ENCODE measurements around the gene CACNA1E.

CACNA1E gene

DNA sequence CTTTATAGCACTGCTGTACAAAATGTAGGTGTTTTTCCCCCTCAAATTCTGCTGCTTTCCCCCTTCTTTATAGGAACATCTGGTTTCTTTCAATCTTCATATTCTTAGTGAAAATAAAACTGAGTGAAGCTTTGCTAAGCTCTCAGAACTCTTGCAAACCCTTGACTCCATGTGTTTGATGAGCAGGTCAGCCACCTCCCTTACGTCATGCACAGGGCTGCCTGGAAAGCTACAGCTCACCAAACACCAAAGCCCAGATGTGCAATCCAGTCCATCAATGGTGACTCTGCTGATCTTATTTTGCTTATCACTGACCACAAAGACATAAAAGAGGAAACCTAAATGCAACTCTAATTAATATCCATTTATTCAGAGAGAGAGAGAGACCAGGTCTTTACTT is 5.5 kb downstream of the CACNA1E start:
- H3K4ac ChIP-seq (ENCODE audit: low read depth, low read length) = no peak overlapping the region
- WGBS (ENCODE audit: extremely low coverage, insufficient coverage, insufficient read length) = no CpG with 5 or more reads among the region's 1 CpG
- no peak overlapping the region for H3K4me3 ChIP-seq (ENCODE audit: low read depth, low read length)
- peaks cover 2% of the 10 kb centered on the region for H3K9me3 ChIP-seq (ENCODE audit: insufficient read depth, low read depth, low read length)
- no peak for DNase-seq
- no peak overlapping the region for H2AK5ac ChIP-seq (ENCODE audit: low read length)
- no peaks in the 10 kb centered on the region for H3K36me3 ChIP-seq (ENCODE audit: control insufficient read depth in 1 of 2, insufficient read depth in 2 of 2, low read length in 2 of 2)
- H3K79me1 ChIP-seq (ENCODE audit: low read length) = no peaks in the 10 kb centered on the region
- H3K18ac ChIP-seq (ENCODE audit: low read length) = no peak overlapping the region
- no peak overlapping the region for H4K91ac ChIP-seq (ENCODE audit: low read depth, low read length)
- H3K79me2 ChIP-seq (ENCODE audit: control insufficient read depth, insufficient read depth, low read length, poor library complexity) = no peaks in the 10 kb centered on the region
- no peak overlapping the region for H3K9ac ChIP-seq (ENCODE audit: low read length)
- no peak overlapping the region for H2BK5ac ChIP-seq (ENCODE audit: low read depth, low read length, poor library complexity)
- no peaks in the 10 kb centered on the region for H3K4me1 ChIP-seq (ENCODE audit: control insufficient read depth in 1 of 2, insufficient read depth in 2 of 2, low read length in 2 of 2)
- no peak overlapping the region for H3K14ac ChIP-seq (ENCODE audit: low read length)
- no peak overlapping the region for H2BK12ac ChIP-seq (ENCODE audit: low read length)
- no peak overlapping the region for H2AFZ ChIP-seq (ENCODE audit: insufficient read depth, low read length, poor library complexity)
- H4K12ac ChIP-seq (ENCODE audit: low read depth, low read length) = no peak overlapping the region
- peaks cover 29% of the 10 kb centered on the region for H3K27me3 ChIP-seq (ENCODE audit: insufficient read depth, low read length)
- H3K23ac ChIP-seq (ENCODE audit: low read length) = no peak overlapping the region
- H3K4me2 ChIP-seq (ENCODE audit: low read length) = no peak overlapping the region
- H2BK120ac ChIP-seq (ENCODE audit: insufficient read depth, low read length, poor library complexity) = no peak overlapping the region
- no peak overlapping the region for H4K8ac ChIP-seq (ENCODE audit: low read depth, low read length)
- H3K27ac ChIP-seq (ENCODE audit: low read depth, low read length) = no peak overlapping the region

DNA sequence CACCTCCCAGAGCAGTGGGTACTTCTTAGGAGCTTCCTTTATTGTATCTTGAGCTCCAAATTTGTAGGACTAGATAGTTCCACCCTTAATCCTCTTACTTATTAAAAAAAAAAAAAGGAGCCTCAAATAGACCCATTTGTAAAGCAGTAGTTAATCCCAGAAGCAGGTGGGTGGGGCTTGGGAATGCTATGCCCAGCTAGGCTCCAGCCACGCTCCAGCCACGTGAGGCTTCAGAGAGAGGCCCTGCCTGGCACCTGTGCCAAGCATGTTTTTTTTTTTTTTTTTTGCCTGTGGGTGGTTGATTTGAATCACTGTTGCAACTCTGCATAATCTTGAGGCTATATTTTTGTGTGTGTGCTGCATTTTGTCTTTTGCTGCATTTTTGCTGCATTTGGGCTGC is 7.0 kb downstream of the CACNA1E start:
- Histone ChIP-seq H3K27me3 (ENCODE audit: insufficient read depth, low read length) (peaks cover 15% of the 10 kb centered on the region), H2BK12ac (ENCODE audit: low read length) (no peak overlapping the region), H3K14ac (ENCODE audit: low read length) (no peak overlapping the region), H3K27ac (ENCODE audit: low read depth, low read length) (no peak overlapping the region), H3K9me3 (ENCODE audit: insufficient read depth, low read depth, low read length) (peaks cover 2% of the 10 kb centered on the region), H3K23ac (ENCODE audit: low read length) (no peak overlapping the region), H4K91ac (ENCODE audit: low read depth, low read length) (no peak overlapping the region), H3K4me1 (ENCODE audit: control insufficient read depth in 1 of 2, insufficient read depth in 2 of 2, low read length in 2 of 2) (no peaks in the 10 kb centered on the region), H2BK120ac (ENCODE audit: insufficient read depth, low read length, poor library complexity) (no peak overlapping the region), H3K4ac (ENCODE audit: low read depth, low read length) (no peak overlapping the region), H3K79me2 (ENCODE audit: control insufficient read depth, insufficient read depth, low read length, poor library complexity) (no peaks in the 10 kb centered on the region), H2AK5ac (ENCODE audit: low read length) (no peak overlapping the region), H4K12ac (ENCODE audit: low read depth, low read length) (no peak overlapping the region), H3K79me1 (ENCODE audit: low read length) (no peaks in the 10 kb centered on the region), H3K36me3 (ENCODE audit: control insufficient read depth in 1 of 2, insufficient read depth in 2 of 2, low read length in 2 of 2) (no peaks in the 10 kb centered on the region), H3K4me2 (ENCODE audit: low read length) (no peak overlapping the region), H3K4me3 (ENCODE audit: low read depth, low read length) (no peak overlapping the region), H3K18ac (ENCODE audit: low read length) (no peak overlapping the region), H2BK5ac (ENCODE audit: low read depth, low read length, poor library complexity) (no peak overlapping the region), H3K9ac (ENCODE audit: low read length) (no peak overlapping the region), H2AFZ (ENCODE audit: insufficient read depth, low read length, poor library complexity) (no peak overlapping the region), H4K8ac (ENCODE audit: low read depth, low read length) (no peak overlapping the region)
- WGBS (ENCODE audit: extremely low coverage, insufficient coverage, insufficient read length) = no CpG with 5 or more reads among the region's 2 CpGs
- DNase-seq = no peak

DNA sequence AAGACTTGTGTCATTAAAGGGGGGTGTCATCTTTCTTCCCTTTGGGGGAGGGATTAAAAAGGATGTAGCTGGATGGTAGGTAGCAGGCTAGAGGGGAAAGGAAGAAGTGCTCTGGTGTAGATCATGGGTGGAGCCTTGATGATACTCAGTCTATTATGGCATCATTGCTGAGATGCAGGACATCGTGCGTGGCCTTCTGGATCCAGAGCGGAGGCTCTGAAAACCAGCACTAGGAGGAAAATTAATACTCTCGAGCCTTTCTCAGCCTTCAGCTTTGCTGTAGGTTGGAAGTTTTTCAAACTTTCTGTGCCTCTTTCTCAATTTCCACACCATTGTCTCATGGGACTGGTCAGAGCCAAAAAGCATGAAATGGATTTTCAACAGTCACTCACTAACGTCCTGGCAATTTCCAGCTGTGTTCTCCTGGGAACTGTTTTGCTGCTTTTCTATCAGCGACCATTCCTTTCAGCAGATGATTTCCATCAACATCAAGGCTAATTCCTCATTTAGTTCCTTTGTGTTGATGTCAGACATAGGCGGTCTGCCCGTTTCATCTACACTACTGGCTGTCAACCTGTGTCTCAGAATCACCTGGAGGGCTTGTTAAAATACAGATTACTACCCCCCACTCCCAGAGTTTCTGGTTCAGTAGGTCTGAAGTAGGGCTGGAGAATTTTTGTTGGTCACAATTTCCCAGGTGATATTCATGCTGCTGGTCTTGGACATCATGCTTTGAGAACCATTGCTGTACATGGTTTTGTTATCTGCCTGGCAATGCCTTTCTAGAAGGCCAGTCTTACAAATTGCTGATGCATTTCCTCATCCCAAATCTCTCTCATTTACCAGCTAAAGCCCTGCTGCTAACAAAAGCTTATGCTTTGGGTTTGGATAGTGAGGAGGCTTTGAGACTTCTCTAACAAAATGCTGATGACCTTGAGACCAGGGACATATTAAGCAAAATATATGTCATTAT is 7.7 kb downstream of the CACNA1E start:
- no CpG with 5 or more reads among the region's 8 CpGs for WGBS (ENCODE audit: extremely low coverage, insufficient coverage, insufficient read length)
- no peak overlapping the region for H2BK120ac ChIP-seq (ENCODE audit: insufficient read depth, low read length, poor library complexity)
- H3K27ac ChIP-seq (ENCODE audit: low read depth, low read length) = no peak overlapping the region
- no peak overlapping the region for H3K4ac ChIP-seq (ENCODE audit: low read depth, low read length)
- H3K14ac ChIP-seq (ENCODE audit: low read length) = no peak overlapping the region
- H3K23ac ChIP-seq (ENCODE audit: low read length) = no peak overlapping the region
- peaks cover 2% of the 10 kb centered on the region for H3K9me3 ChIP-seq (ENCODE audit: insufficient read depth, low read depth, low read length)
- H2AK5ac ChIP-seq (ENCODE audit: low read length) = no peak overlapping the region
- peaks cover 8% of the 10 kb centered on the region for H3K27me3 ChIP-seq (ENCODE audit: insufficient read depth, low read length)
- H2BK12ac ChIP-seq (ENCODE audit: low read length) = no peak overlapping the region
- H3K79me2 ChIP-seq (ENCODE audit: control insufficient read depth, insufficient read depth, low read length, poor library complexity) = no peaks in the 10 kb centered on the region
- H3K18ac ChIP-seq (ENCODE audit: low read length) = no peak overlapping the region
- no peak overlapping the region for H3K9ac ChIP-seq (ENCODE audit: low read length)
- DNase-seq = no peak
- H3K36me3 ChIP-seq (ENCODE audit: control insufficient read depth in 1 of 2, insufficient read depth in 2 of 2, low read length in 2 of 2) = no peaks in the 10 kb centered on the region
- H4K91ac ChIP-seq (ENCODE audit: low read depth, low read length) = no peak overlapping the region
- H3K79me1 ChIP-seq (ENCODE audit: low read length) = no peaks in the 10 kb centered on the region
- no peak overlapping the region for H4K8ac ChIP-seq (ENCODE audit: low read depth, low read length)
- H3K4me2 ChIP-seq (ENCODE audit: low read length) = no peak overlapping the region
- H4K12ac ChIP-seq (ENCODE audit: low read depth, low read length) = no peak overlapping the region
- H3K4me3 ChIP-seq (ENCODE audit: low read depth, low read length) = no peak overlapping the region
- no peak overlapping the region for H2AFZ ChIP-seq (ENCODE audit: insufficient read depth, low read length, poor library complexity)
- no peaks in the 10 kb centered on the region for H3K4me1 ChIP-seq (ENCODE audit: control insufficient read depth in 1 of 2, insufficient read depth in 2 of 2, low read length in 2 of 2)
- H2BK5ac ChIP-seq (ENCODE audit: low read depth, low read length, poor library complexity) = no peak overlapping the region

DNA sequence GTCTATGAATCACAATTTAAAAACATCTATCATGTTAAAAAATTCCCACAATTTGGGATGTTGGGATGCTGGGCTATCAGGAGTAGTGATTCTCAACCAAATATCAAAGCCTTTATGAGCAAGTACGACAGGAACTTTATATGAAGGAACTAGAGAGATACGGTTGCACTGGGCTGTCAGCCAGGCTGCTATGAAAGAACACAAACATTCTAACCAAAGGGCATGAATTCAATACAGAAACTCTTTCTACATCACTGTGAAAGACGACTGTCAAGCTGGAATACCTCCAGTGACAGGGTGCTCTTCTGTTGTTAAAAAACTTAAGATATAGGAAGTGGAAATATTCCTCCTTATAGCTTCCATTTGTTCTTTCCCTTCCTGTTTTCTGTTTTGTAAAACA is 9.8 kb downstream of the CACNA1E start:
- no peak for DNase-seq
- Histone ChIP-seq H3K79me1 (ENCODE audit: low read length) (no peaks in the 10 kb centered on the region), H3K27ac (ENCODE audit: low read depth, low read length) (no peak overlapping the region), H3K9me3 (ENCODE audit: insufficient read depth, low read depth, low read length) (peaks cover 2% of the 10 kb centered on the region), H2BK12ac (ENCODE audit: low read length) (no peak overlapping the region), H3K18ac (ENCODE audit: low read length) (no peak overlapping the region), H2BK5ac (ENCODE audit: low read depth, low read length, poor library complexity) (no peak overlapping the region), H4K91ac (ENCODE audit: low read depth, low read length) (no peak overlapping the region), H3K4me1 (ENCODE audit: control insufficient read depth in 1 of 2, insufficient read depth in 2 of 2, low read length in 2 of 2) (no peaks in the 10 kb centered on the region), H3K27me3 (ENCODE audit: insufficient read depth, low read length) (peaks cover 2% of the 10 kb centered on the region), H3K36me3 (ENCODE audit: control insufficient read depth in 1 of 2, insufficient read depth in 2 of 2, low read length in 2 of 2) (no peaks in the 10 kb centered on the region), H3K4me2 (ENCODE audit: low read length) (no peak overlapping the region), H2BK120ac (ENCODE audit: insufficient read depth, low read length, poor library complexity) (no peak overlapping the region), H2AK5ac (ENCODE audit: low read length) (no peak overlapping the region), H3K23ac (ENCODE audit: low read length) (no peak overlapping the region), H4K12ac (ENCODE audit: low read depth, low read length) (no peak overlapping the region), H3K14ac (ENCODE audit: low read length) (no peak overlapping the region), H3K4me3 (ENCODE audit: low read depth, low read length) (no peak overlapping the region), H3K9ac (ENCODE audit: low read length) (no peak overlapping the region), H2AFZ (ENCODE audit: insufficient read depth, low read length, poor library complexity) (no peak overlapping the region), H3K4ac (ENCODE audit: low read depth, low read length) (no peak overlapping the region), H3K79me2 (ENCODE audit: control insufficient read depth, insufficient read depth, low read length, poor library complexity) (no peaks in the 10 kb centered on the region), H4K8ac (ENCODE audit: low read depth, low read length) (no peak overlapping the region)
- WGBS (ENCODE audit: extremely low coverage, insufficient coverage, insufficient read length) = no CpG with 5 or more reads among the region's 3 CpGs
